Hepatocyte (in vitro differentiated cells): ENCODE measurements around the gene POFUT2.

Experiments
- CTCF ChIP-seq: fragments of 200-600 bp; sonication (generic); IDR thresholded peaks from 2 replicates; pipeline ENCODE4 v1.5.1; 2016; ENCODE audit warnings: antibody characterized with exemption, mild to moderate bottlenecking; ENCODE audit not compliant: poor library complexity
- EZH2 ChIP-seq: fragments of 200-600 bp; sonication (generic); IDR thresholded peaks from 2 replicates; pipeline ENCODE4 v1.6.1; 2016; ENCODE audit warnings: antibody characterized with exemption, mild to moderate bottlenecking, borderline replicate concordance

GRCh38 chr21:45251635-45252447, 35.9 kb downstream of the POFUT2 start:
- TF ChIP-seq CTCF (no peak), EZH2 (no peak)
